Calu3 (cell line): ENCODE data around the gene ARHGEF6. TPM values are rescaled to one million over a fixed set of nuclear protein-coding genes. Genes with fewer than 3 reads are reported as not detected.

Source experiments
- BruUV-seq: library from RNA; stranded (reverse); fragments of 400-500 nt; replicated peaks from 2 replicates; lab custom pipeline; 2021; lab: Mats Ljungman, UMichigan
- CTCF ChIA-PET: fragments of 300-600 bp; sonication (Branson Sonifier 250); formaldehyde crosslinking; loops from one replicate; lab custom pipeline; 2022; ENCODE audit warnings: antibody characterized with exemption; lab: Charles Lee
- DNase-seq: peaks from one replicate; pipeline ENCODE4 v3.0.0; 2022
- H3K27ac Mint-ChIP-seq: one replicate; pipeline ENCODE4 v1.8.0; 2022; ENCODE audit warnings: mixed read lengths; ENCODE audit not compliant: unreplicated experiment
- H3K27me3 Mint-ChIP-seq: one replicate; pipeline ENCODE4 v1.8.0; 2022; ENCODE audit warnings: mixed read lengths; ENCODE audit not compliant: unreplicated experiment
- H3K36me3 Mint-ChIP-seq: one replicate; pipeline ENCODE4 v1.8.0; 2022; ENCODE audit warnings: mild to moderate bottlenecking, moderate library complexity, mixed read lengths; ENCODE audit not compliant: insufficient read depth, unreplicated experiment
- H3K4me1 Mint-ChIP-seq: one replicate; pipeline ENCODE4 v1.8.0; 2022; ENCODE audit warnings: mild to moderate bottlenecking, low read depth, mixed read lengths; ENCODE audit not compliant: unreplicated experiment
- H3K4me3 Mint-ChIP-seq: one replicate; pipeline ENCODE4 v1.8.0; 2022; ENCODE audit warnings: mild to moderate bottlenecking, low read depth, moderate library complexity, mixed read lengths; ENCODE audit not compliant: unreplicated experiment
- H3K9me3 Mint-ChIP-seq: one replicate; pipeline ENCODE4 v1.8.0; 2022; ENCODE audit warnings: low read depth, mixed read lengths; ENCODE audit not compliant: unreplicated experiment
- CTCF ChIP-seq: fragments of 200-600 bp; IDR thresholded peaks from one replicate; pipeline ENCODE4 v1.8.0; 2022; ENCODE audit warnings: antibody characterized with exemption; ENCODE audit not compliant: unreplicated experiment
- intact Hi-C: fragments of 100-400 bp; cut with micrococcal nuclease; formaldehyde crosslinking; loops from one replicate; pipeline ENCODE4 v1.10.0; 2022; ENCODE audit not compliant: unreplicated experiment
- total RNA-seq: library from RNA; stranded (reverse); gene quantifications from 2 replicates; pipeline ENCODE4 v1.2.3, GENCODE V29; 2022

Gene ARHGEF6
- total RNA-seq, 1 experiment from 2014 or later: 0.07 TPM

- Mint-ChIP-seq H3K36me3 (no peaks in the 10 kb centered on the region), H3K4me3 (no peak overlapping the region), H3K27me3 (peaks cover 4% of the 10 kb centered on the region), H3K9me3 (no peaks in the 10 kb centered on the region), H3K27ac (no peak overlapping the region), H3K4me1 (no peaks in the 10 kb centered on the region)
- no TSS peak for BruUV-seq
- TF ChIP-seq CTCF: no peak
- CTCF ChIA-PET: no interaction called here
- no peak for DNase-seq
- intact Hi-C loops: no loop called here
These were observed 17.8 kb downstream of the ARHGEF6 start for GRCh38 chrX:136762820-136763452.

- no peak for DNase-seq
- H3K36me3 Mint-ChIP-seq: no peaks in the 10 kb centered on the region
These were observed 19.3 kb downstream of the ARHGEF6 start for GRCh38 chrX:136761421-136761820.

GRCh38 chrX:136759968-136760367, 20.8 kb downstream of the ARHGEF6 start:
- CTCF ChIA-PET: no interaction called here

More at GRCh38 chrX:136761421-136761820, 19.3 kb downstream of the ARHGEF6 start:
- Mint-ChIP-seq H3K9me3 (no peaks in the 10 kb centered on the region), H3K4me3 (no peak overlapping the region), H3K27ac (no peak overlapping the region), H3K27me3 (no peaks in the 10 kb centered on the region), H3K4me1 (no peaks in the 10 kb centered on the region)
- intact Hi-C loops: no loop called here
- CTCF ChIA-PET: no interaction called here
- BruUV-seq: no TSS peak
- no peak for TF ChIP-seq CTCF

GRCh38 chrX:136755411-136755810, 25.3 kb downstream of the ARHGEF6 start:
- no peak overlapping the region for H3K4me3 Mint-ChIP-seq
- intact Hi-C loops: no loop called here
- no TSS peak for BruUV-seq
- no peak for DNase-seq
- H3K36me3 Mint-ChIP-seq: no peaks in the 10 kb centered on the region
- no peaks in the 10 kb centered on the region for H3K27me3 Mint-ChIP-seq
- CTCF ChIA-PET: no interaction called here
- H3K27ac Mint-ChIP-seq: no peak overlapping the region
- H3K9me3 Mint-ChIP-seq: no peaks in the 10 kb centered on the region
- no peaks in the 10 kb centered on the region for H3K4me1 Mint-ChIP-seq
- TF ChIP-seq CTCF: no peak

More at GRCh38 chrX:136759968-136760367, 20.8 kb downstream of the ARHGEF6 start:
- no peaks in the 10 kb centered on the region for H3K9me3 Mint-ChIP-seq
- BruUV-seq: no TSS peak
- no peaks in the 10 kb centered on the region for H3K4me1 Mint-ChIP-seq
- no peaks in the 10 kb centered on the region for H3K27me3 Mint-ChIP-seq
- no peak overlapping the region for H3K27ac Mint-ChIP-seq
- no peak for TF ChIP-seq CTCF
- intact Hi-C loops: no loop called here
- no peaks in the 10 kb centered on the region for H3K36me3 Mint-ChIP-seq
- no peak for DNase-seq
- H3K4me3 Mint-ChIP-seq: no peak overlapping the region
